Thyroid gland (tissue), 4 donors: ENCODE data around the gene OSBPL1A.

Experiments used
- POLR2A ChIP-seq, 2 donors: fragments of 450-650 bp; IDR thresholded peaks; one replicate each; pipeline ENCODE4 v1.6.1; 2017; ENCODE audit warnings: antibody characterized with exemption in 2 of 2, mild to moderate bottlenecking in 2 of 2, moderate library complexity in 1 of 2
- TF ChIP-seq, protein P1 (sequence below), 6 experiments: fragments of 200-600 bp in 3 of 6; fragments of 450-650 bp in 3 of 6; sonication (generic) in 3 of 6; IDR thresholded peaks; one replicate each; pipeline ENCODE4 v1.5.1; 2016 to 2019; ENCODE audit warnings: antibody characterized with exemption in 6 of 6, mild to moderate bottlenecking in 2 of 6, inconsistent platforms in 1 of 6, moderate library complexity in 1 of 6

DNA sequence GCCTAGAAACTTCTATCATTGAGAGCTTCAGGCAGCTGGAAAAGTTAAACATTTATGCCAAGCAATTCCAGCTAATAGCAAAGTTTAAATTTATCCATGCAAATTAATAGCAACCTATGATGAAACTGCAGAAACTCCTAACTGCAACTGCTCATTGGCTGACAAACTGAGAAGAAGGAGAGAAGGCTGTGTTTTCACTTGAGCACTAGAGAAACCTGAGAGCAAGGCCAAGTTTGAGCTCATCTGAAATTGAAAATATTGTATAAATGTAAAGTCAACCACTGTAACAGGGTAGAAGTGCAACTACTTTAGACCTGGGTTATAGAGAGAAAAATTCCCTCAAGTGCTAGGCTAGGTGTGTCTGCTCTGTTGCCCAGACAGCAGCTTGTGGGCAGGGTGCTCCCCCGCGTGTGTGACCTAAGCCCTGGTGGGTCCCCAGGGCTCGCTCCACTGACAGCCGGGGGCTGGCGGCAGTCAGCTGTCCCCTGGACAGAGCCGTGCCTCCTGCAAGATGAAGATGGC lies 208.6 kb downstream of the OSBPL1A start:
- TF ChIP-seq, protein P1, sequence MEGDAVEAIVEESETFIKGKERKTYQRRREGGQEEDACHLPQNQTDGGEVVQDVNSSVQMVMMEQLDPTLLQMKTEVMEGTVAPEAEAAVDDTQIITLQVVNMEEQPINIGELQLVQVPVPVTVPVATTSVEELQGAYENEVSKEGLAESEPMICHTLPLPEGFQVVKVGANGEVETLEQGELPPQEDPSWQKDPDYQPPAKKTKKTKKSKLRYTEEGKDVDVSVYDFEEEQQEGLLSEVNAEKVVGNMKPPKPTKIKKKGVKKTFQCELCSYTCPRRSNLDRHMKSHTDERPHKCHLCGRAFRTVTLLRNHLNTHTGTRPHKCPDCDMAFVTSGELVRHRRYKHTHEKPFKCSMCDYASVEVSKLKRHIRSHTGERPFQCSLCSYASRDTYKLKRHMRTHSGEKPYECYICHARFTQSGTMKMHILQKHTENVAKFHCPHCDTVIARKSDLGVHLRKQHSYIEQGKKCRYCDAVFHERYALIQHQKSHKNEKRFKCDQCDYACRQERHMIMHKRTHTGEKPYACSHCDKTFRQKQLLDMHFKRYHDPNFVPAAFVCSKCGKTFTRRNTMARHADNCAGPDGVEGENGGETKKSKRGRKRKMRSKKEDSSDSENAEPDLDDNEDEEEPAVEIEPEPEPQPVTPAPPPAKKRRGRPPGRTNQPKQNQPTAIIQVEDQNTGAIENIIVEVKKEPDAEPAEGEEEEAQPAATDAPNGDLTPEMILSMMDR (IDR thresholded peaks at IDR 0.05), result no peak
- TF ChIP-seq POLR2A (IDR thresholded peaks at IDR 0.05), result no peak
